HepG2 (cell line): ENCODE data around the gene UBE2O. TPM values are rescaled to one million over a fixed set of nuclear protein-coding genes. Genes with fewer than 3 reads are reported as not detected.

Experiments used
- ARNT ChIP-seq: fragments of 450-650 bp; IDR thresholded peaks from 2 replicates; pipeline ENCODE4 v1.6.1; 2017
- CC2D1A ChIP-seq: sonication (generic); formaldehyde crosslinking; IDR thresholded peaks from 2 replicates; pipeline ENCODE4 v1.8.1; 2023; ENCODE audit warnings: mild to moderate bottlenecking, missing genetic modification reagents
- CEBPG ChIP-seq: IDR thresholded peaks from 2 replicates; pipeline ENCODE4 v1.6.1; 2016
- MTA3 ChIP-seq: sonication (generic); formaldehyde crosslinking; IDR thresholded peaks from 2 replicates; pipeline ENCODE4 v1.4.0; 2020; ENCODE audit warnings: missing genetic modification reagents
- SP5 ChIP-seq: IDR thresholded peaks from 2 replicates; pipeline ENCODE4 v1.6.1; 2016; ENCODE audit warnings: low read depth, borderline replicate concordance
- TBL1XR1 ChIP-seq: fragments of 150-350 bp; IDR thresholded peaks from 2 replicates; pipeline ENCODE4 v1.6.1; 2014; ENCODE audit warnings: borderline replicate concordance, low read length; ENCODE audit not compliant: partially characterized antibody
- TCF12 ChIP-seq, 2 experiments: fragments of 450-650 bp in 1 of 2; sonication (generic) in 1 of 2; formaldehyde crosslinking in 1 of 2; IDR thresholded peaks; 2 replicates each; pipeline versions ENCODE4 v1.6.1 to v1.8.0; 2017 to 2022; ENCODE audit warnings: antibody characterized with exemption in 1 of 2, mild to moderate bottlenecking in 1 of 2, missing genetic modification reagents in 1 of 2, moderate library complexity in 1 of 2
- ZBTB38 ChIP-seq: sonication (generic); formaldehyde crosslinking; IDR thresholded peaks from 2 replicates; pipeline ENCODE4 v1.5.1; 2020; ENCODE audit warnings: mild to moderate bottlenecking, missing genetic modification reagents
- ZBTB42 ChIP-seq: sonication (generic); formaldehyde crosslinking; IDR thresholded peaks from 2 replicates; pipeline ENCODE4 v1.5.0; 2020; ENCODE audit warnings: mild to moderate bottlenecking, missing genetic modification reagents
- ZNF652 ChIP-seq: IDR thresholded peaks from 2 replicates; pipeline ENCODE4 v1.6.1; 2016; ENCODE audit warnings: low read depth, borderline replicate concordance
- polyA plus RNA-seq, 8 experiments: library from polyadenylated mRNA; depleted of rRNA in 3 of 8; stranded (reverse) in 7 of 8; unstranded in 1 of 8; fragments of >200 nt; fragmentation: Illumina TruSeq in 4 of 8; extraction: Trizol in 4 of 8; gene quantifications; 2 replicates each; pipeline versions ENCODE4 v1.2.1 to v1.2.3, GENCODE V29; 2011 to 2016; ENCODE audit warnings: low read depth in 4 of 8, missing spikeins in 1 of 8, mixed read lengths in 1 of 8; ENCODE audit not compliant: insufficient read depth in 1 of 8
- total RNA-seq, 5 experiments: library from RNA; depleted of rRNA; stranded (reverse); fragments of >200 nt; fragmentation: Illumina TruSeq; extraction: Trizol; gene quantifications; 2 replicates each; pipeline ENCODE4 v1.2.3, GENCODE V29; 2016; ENCODE audit warnings: low read depth in 1 of 5
- TF ChIP-seq, protein P1 (sequence below): sonication (generic); formaldehyde crosslinking; IDR thresholded peaks from 2 replicates; pipeline ENCODE4 v1.9.0; 2021; ENCODE audit warnings: missing genetic modification reagents, mild to moderate bottlenecking, borderline replicate concordance
- TF ChIP-seq, protein P2 (sequence below), 2 experiments: sonication (generic) in 1 of 2; formaldehyde crosslinking in 1 of 2; IDR thresholded peaks; 2 replicates each; pipeline versions ENCODE4 v1.5.1 to v1.6.1; 2011 to 2020; ENCODE audit warnings: borderline replicate concordance in 1 of 2, low read depth in 1 of 2, low read length in 1 of 2, mild to moderate bottlenecking in 1 of 2, missing genetic modification reagents in 1 of 2, moderate library complexity in 1 of 2
- TF ChIP-seq, protein P3 (sequence below): IDR thresholded peaks from 2 replicates; pipeline ENCODE4 v1.6.1; 2016; ENCODE audit warnings: missing biosample characterization, missing genetic modification reagents, low read depth
- TF ChIP-seq, protein P4 (sequence below): sonication (generic); formaldehyde crosslinking; IDR thresholded peaks from 2 replicates; pipeline ENCODE4 v1.4.0; 2020; ENCODE audit warnings: missing genetic modification reagents
- TF ChIP-seq, protein P5 (sequence below): sonication (generic); formaldehyde crosslinking; IDR thresholded peaks from 2 replicates; pipeline ENCODE4 v1.4.0; 2020; ENCODE audit warnings: missing genetic modification reagents
- TF ChIP-seq, protein P6 (sequence below): IDR thresholded peaks from 2 replicates; pipeline ENCODE4 v1.6.1; 2016; ENCODE audit warnings: missing compliant biosample characterization, missing genetic modification reagents, borderline replicate concordance

The UBE2O gene
- total and polyA plus RNA-seq, 2 of the 13 experiments (the other 11 are each of a cell fraction or from before 2014, with no cell fraction given), result 21.5 to 23.5 TPM

DNA sequence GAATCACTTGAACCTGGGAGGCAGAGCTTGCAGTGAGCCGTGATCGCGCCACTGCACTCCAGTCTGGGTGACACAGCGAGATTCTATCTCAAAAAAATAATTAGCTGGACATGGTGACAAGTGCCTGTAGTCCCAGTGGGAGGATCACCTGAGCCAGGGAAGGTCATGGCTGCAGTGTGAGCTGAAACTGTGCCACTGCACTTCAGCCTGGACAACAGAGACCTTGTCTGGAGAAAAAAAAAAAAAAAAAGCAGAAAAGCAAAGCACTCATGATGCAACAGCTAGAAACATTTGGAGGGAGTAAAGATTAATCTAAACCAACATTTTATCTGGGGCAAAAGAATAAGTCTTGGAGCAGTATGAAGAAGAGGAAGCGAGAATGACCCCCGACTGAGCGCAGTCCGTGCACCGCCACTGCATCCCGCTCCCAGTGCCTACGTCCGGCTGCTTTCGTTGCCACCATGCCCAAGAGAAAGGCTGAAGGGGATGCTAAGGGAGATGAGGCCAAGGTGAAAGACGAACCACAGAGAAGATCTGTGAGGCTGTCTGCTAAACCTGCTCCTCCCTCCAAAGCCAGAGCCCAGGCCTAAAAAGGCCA lies 107.5 kb downstream of the UBE2O start (continued):
- TF ChIP-seq, protein P1, sequence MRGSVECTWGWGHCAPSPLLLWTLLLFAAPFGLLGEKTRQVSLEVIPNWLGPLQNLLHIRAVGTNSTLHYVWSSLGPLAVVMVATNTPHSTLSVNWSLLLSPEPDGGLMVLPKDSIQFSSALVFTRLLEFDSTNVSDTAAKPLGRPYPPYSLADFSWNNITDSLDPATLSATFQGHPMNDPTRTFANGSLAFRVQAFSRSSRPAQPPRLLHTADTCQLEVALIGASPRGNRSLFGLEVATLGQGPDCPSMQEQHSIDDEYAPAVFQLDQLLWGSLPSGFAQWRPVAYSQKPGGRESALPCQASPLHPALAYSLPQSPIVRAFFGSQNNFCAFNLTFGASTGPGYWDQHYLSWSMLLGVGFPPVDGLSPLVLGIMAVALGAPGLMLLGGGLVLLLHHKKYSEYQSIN (CRISPR knock-in tag), result no peak
- TF ChIP-seq TBL1XR1, result peak; percentile 48
- no peak for TF ChIP-seq ZNF652 (CRISPR knock-in tag)
- TF ChIP-seq SP5 (CRISPR knock-in tag), result 0 out of 2 replicates have a peak, but pooled peaks have one; percentile 39
- no peak for TF ChIP-seq ZBTB42 (CRISPR knock-in tag)
- peak; percentile 94 for TF ChIP-seq CEBPG (CRISPR knock-in tag)
- TF ChIP-seq, protein P2, sequence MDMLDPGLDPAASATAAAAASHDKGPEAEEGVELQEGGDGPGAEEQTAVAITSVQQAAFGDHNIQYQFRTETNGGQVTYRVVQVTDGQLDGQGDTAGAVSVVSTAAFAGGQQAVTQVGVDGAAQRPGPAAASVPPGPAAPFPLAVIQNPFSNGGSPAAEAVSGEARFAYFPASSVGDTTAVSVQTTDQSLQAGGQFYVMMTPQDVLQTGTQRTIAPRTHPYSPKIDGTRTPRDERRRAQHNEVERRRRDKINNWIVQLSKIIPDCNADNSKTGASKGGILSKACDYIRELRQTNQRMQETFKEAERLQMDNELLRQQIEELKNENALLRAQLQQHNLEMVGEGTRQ (IDR thresholded peaks at IDR 0.05; ENCODE audit: low read depth, low read length), result no peak
- TF ChIP-seq, protein P2 (CRISPR knock-in tag; IDR thresholded peaks at IDR 0.05; ENCODE audit: borderline replicate concordance), result no peak
- TF ChIP-seq, protein P3, sequence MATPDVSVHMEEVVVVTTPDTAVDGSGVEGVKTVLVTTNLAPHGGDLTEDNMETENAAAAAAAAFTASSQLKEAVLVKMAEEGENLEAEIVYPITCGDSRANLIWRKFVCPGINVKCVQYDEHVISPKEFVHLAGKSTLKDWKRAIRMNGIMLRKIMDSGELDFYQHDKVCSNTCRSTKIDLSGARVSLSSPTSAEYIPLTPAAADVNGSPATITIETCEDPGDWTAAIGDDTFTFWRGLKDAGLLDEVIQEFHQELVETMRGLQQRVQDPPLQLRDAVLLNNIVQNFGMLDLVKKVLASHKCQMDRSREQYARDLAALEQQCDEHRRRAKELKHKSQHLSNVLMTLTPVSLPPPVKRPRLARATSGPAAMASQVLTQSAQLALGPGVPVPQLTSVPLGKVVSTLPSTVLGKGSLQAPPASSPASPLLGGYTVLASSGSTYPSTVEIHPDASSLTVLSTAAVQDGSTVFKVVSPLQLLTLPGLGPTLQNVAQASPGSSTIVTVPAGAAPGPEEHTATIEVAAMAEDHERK, result no peak
- TF ChIP-seq ARNT, result no peak
- TF ChIP-seq, protein P4, sequence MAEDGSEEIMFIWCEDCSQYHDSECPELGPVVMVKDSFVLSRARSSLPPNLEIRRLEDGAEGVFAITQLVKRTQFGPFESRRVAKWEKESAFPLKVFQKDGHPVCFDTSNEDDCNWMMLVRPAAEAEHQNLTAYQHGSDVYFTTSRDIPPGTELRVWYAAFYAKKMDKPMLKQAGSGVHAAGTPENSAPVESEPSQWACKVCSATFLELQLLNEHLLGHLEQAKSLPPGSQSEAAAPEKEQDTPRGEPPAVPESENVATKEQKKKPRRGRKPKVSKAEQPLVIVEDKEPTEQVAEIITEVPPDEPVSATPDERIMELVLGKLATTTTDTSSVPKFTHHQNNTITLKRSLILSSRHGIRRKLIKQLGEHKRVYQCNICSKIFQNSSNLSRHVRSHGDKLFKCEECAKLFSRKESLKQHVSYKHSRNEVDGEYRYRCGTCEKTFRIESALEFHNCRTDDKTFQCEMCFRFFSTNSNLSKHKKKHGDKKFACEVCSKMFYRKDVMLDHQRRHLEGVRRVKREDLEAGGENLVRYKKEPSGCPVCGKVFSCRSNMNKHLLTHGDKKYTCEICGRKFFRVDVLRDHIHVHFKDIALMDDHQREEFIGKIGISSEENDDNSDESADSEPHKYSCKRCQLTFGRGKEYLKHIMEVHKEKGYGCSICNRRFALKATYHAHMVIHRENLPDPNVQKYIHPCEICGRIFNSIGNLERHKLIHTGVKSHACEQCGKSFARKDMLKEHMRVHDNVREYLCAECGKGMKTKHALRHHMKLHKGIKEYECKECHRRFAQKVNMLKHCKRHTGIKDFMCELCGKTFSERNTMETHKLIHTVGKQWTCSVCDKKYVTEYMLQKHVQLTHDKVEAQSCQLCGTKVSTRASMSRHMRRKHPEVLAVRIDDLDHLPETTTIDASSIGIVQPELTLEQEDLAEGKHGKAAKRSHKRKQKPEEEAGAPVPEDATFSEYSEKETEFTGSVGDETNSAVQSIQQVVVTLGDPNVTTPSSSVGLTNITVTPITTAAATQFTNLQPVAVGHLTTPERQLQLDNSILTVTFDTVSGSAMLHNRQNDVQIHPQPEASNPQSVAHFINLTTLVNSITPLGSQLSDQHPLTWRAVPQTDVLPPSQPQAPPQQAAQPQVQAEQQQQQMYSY, result no peak
- TF ChIP-seq, protein P5, sequence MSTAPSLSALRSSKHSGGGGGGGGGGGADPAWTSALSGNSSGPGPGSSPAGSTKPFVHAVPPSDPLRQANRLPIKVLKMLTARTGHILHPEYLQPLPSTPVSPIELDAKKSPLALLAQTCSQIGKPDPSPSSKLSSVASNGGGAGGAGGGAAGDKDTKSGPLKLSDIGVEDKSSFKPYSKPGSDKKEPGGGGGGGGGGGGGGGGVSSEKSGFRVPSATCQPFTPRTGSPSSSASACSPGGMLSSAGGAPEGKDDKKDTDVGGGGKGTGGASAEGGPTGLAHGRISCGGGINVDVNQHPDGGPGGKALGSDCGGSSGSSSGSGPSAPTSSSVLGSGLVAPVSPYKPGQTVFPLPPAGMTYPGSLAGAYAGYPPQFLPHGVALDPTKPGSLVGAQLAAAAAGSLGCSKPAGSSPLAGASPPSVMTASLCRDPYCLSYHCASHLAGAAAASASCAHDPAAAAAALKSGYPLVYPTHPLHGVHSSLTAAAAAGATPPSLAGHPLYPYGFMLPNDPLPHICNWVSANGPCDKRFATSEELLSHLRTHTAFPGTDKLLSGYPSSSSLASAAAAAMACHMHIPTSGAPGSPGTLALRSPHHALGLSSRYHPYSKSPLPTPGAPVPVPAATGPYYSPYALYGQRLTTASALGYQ (CRISPR knock-in tag), result no peak
- no peak for TF ChIP-seq TCF12 (IDR thresholded peaks at IDR 0.05)
- TF ChIP-seq TCF12 (CRISPR knock-in tag; IDR thresholded peaks at IDR 0.05), result no peak
- no peak for TF ChIP-seq MTA3 (CRISPR knock-in tag)
- TF ChIP-seq ZBTB38, result peak; percentile 76
- TF ChIP-seq, protein P6, sequence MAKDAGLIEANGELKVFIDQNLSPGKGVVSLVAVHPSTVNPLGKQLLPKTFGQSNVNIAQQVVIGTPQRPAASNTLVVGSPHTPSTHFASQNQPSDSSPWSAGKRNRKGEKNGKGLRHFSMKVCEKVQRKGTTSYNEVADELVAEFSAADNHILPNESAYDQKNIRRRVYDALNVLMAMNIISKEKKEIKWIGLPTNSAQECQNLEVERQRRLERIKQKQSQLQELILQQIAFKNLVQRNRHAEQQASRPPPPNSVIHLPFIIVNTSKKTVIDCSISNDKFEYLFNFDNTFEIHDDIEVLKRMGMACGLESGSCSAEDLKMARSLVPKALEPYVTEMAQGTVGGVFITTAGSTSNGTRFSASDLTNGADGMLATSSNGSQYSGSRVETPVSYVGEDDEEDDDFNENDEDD (CRISPR knock-in tag), result no peak
- no peak for TF ChIP-seq CC2D1A (CRISPR knock-in tag)
